GM12878 (cell line): Measurements from ENCODE around the gene PCSK1N. TPM values are rescaled to one million over a fixed set of nuclear protein-coding genes. Genes with fewer than 3 reads are reported as not detected.

ENCODE experiments used
- polyA plus RNA-seq, 11 experiments: library from polyadenylated mRNA; depleted of rRNA in 4 of 11; unstranded in 6 of 11; stranded (reverse) in 5 of 11; fragments of >200 nt; fragmentation: Nextera tagmentation in 4 of 11; fragmentation: Illumina TruSeq in 1 of 11; extraction: Ambion mirVana in 4 of 11; extraction: Trizol in 1 of 11; gene quantifications; 1 replicate in 1 of 11; 2 replicates in 10 of 11; pipeline versions ENCODE4 v1.2.1 to v1.2.3, GENCODE V29; 2011 to 2016; ENCODE audit warnings: inconsistent platforms in 2 of 11, missing spikeins in 2 of 11, low read depth in 1 of 11
- total RNA-seq, 4 experiments: library from RNA; depleted of rRNA in 3 of 4; stranded (reverse); fragments of >200 nt in 3 of 4; fragmentation: Illumina TruSeq in 1 of 4; extraction: Trizol in 1 of 4; gene quantifications; 2 replicates each; pipeline versions ENCODE4 v1.2.1 to v1.2.3, GENCODE V29; 2013 to 2021
- TF ChIP-seq, protein P1 (sequence below), 3 experiments: IDR thresholded peaks in 2 of 3; conservative IDR thresholded peaks in 1 of 3; 2 replicates each; pipeline ENCODE4 v1.5.1; 2011; ENCODE audit warnings: low read depth in 3 of 3, low read length in 3 of 3, mild to moderate bottlenecking in 3 of 3, control low read depth in 2 of 3, moderate library complexity in 2 of 3, inconsistent platforms in 1 of 3, mixed read lengths in 1 of 3; ENCODE audit not compliant: control insufficient read depth in 2 of 3, insufficient read depth in 1 of 3; ENCODE audit errors: extremely low read depth in 1 of 3

PCSK1N gene
- total and polyA plus RNA-seq, 10 of the 15 experiments (the other 5 are each of a cell fraction or from before 2014, with no cell fraction given), result 0.19 TPM; not detected in 9

DNA sequence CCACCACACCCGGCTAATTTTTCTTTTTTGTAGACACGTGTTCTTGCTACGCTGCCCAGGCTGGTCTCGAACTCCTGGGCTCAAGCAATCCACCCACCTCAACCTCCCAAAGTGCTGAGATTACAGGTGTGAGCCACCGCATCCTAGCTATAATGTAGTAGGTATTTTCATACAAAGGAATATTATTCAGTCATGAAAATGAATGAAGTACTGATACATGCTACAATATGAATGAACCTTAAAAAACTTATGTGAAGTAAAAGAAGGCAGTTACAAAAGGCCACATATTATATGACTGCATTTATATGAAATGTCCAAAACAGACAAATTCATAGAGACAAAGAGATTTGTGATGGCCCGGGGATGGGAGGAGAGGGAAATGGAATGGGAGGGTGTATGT is 53.7 kb downstream of the PCSK1N start (continued):
- TF ChIP-seq, protein P1, sequence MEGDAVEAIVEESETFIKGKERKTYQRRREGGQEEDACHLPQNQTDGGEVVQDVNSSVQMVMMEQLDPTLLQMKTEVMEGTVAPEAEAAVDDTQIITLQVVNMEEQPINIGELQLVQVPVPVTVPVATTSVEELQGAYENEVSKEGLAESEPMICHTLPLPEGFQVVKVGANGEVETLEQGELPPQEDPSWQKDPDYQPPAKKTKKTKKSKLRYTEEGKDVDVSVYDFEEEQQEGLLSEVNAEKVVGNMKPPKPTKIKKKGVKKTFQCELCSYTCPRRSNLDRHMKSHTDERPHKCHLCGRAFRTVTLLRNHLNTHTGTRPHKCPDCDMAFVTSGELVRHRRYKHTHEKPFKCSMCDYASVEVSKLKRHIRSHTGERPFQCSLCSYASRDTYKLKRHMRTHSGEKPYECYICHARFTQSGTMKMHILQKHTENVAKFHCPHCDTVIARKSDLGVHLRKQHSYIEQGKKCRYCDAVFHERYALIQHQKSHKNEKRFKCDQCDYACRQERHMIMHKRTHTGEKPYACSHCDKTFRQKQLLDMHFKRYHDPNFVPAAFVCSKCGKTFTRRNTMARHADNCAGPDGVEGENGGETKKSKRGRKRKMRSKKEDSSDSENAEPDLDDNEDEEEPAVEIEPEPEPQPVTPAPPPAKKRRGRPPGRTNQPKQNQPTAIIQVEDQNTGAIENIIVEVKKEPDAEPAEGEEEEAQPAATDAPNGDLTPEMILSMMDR (IDR thresholded peaks at IDR 0.05 in 2 of 3, conservative IDR thresholded peaks at IDR 0.05 in 1 of 3; ENCODE audit: control insufficient read depth in 2 of 3, extremely low read depth in 1 of 3, insufficient read depth in 1 of 3, low read depth in 3 of 3, low read length in 3 of 3), result no peak

Other genes with a start within 250 kb of the PCSK1N start
Only the 7 nearest of the 18 such genes appear.
- gene GLOD5, start 73.9 kb downstream of the PCSK1N start, total RNA-seq (2014; rRNA removed), result not detected in 2 replicates
- not detected in 2 replicates for gene GLOD5, start 73.9 kb downstream of the PCSK1N start, total RNA-seq (2014; rRNA removed; fragmentation: Illumina TruSeq; extraction: Trizol)
- not detected in 2 replicates for gene GLOD5, start 73.9 kb downstream of the PCSK1N start, total RNA-seq (2021)
- not detected in 2 replicates for gene GLOD5, start 73.9 kb downstream of the PCSK1N start, polyA plus RNA-seq (2011; rRNA removed)
- not detected in 2 replicates for gene GLOD5, start 73.9 kb downstream of the PCSK1N start, polyA plus RNA-seq (2014; fragmentation: Illumina TruSeq; extraction: Trizol)
- not detected for gene GLOD5, start 73.9 kb downstream of the PCSK1N start, polyA plus RNA-seq (2014; fragmentation: Nextera tagmentation; extraction: Ambion mirVana)
- not detected in 2 replicates for gene GLOD5, start 73.9 kb downstream of the PCSK1N start, polyA plus RNA-seq (2014; rRNA removed)
- gene GLOD5, start 73.9 kb downstream of the PCSK1N start, polyA plus RNA-seq (2016; fragmentation: Nextera tagmentation; extraction: Ambion mirVana), result not detected
- not detected in 2 replicates for gene GATA1, start 49.0 kb downstream of the PCSK1N start, total RNA-seq (2014; rRNA removed)
- not detected in 2 replicates for gene GATA1, start 49.0 kb downstream of the PCSK1N start, total RNA-seq (2014; rRNA removed; fragmentation: Illumina TruSeq; extraction: Trizol)
- 0.13 and 0.36 TPM in 2 replicates for gene GATA1, start 49.0 kb downstream of the PCSK1N start, total RNA-seq (2021)
- not detected in 2 replicates for gene GATA1, start 49.0 kb downstream of the PCSK1N start, polyA plus RNA-seq (2011; rRNA removed)
- gene GATA1, start 49.0 kb downstream of the PCSK1N start, polyA plus RNA-seq (2014; fragmentation: Illumina TruSeq; extraction: Trizol), result not detected in 2 replicates
- not detected for gene GATA1, start 49.0 kb downstream of the PCSK1N start, polyA plus RNA-seq (2014; fragmentation: Nextera tagmentation; extraction: Ambion mirVana)
- 0.24 TPM in 1 of 2 replicates, not detected in the other for gene GATA1, start 49.0 kb downstream of the PCSK1N start, polyA plus RNA-seq (2014; rRNA removed)
- not detected for gene GATA1, start 49.0 kb downstream of the PCSK1N start, polyA plus RNA-seq (2016; fragmentation: Nextera tagmentation; extraction: Ambion mirVana)
- gene HDAC6, start 33.5 kb downstream of the PCSK1N start, total RNA-seq (2014; rRNA removed), result 32.9 and 34.7 TPM in 2 replicates
- 24.0 and 25.8 TPM in 2 replicates for gene HDAC6, start 33.5 kb downstream of the PCSK1N start, total RNA-seq (2014; rRNA removed; fragmentation: Illumina TruSeq; extraction: Trizol)
- gene HDAC6, start 33.5 kb downstream of the PCSK1N start, total RNA-seq (2021), result 40.4 and 47.0 TPM in 2 replicates
- 21.7 and 26.7 TPM in 2 replicates for gene HDAC6, start 33.5 kb downstream of the PCSK1N start, polyA plus RNA-seq (2011; rRNA removed)
- 38.6 and 39.0 TPM in 2 replicates for gene HDAC6, start 33.5 kb downstream of the PCSK1N start, polyA plus RNA-seq (2014; fragmentation: Illumina TruSeq; extraction: Trizol)
- 10 to 100 TPM in 1 of 2 experiments, 1 to 10 TPM in 1; 8.3 to 17.5 TPM for gene HDAC6, start 33.5 kb downstream of the PCSK1N start, polyA plus RNA-seq (2014; fragmentation: Nextera tagmentation; extraction: Ambion mirVana)
- gene HDAC6, start 33.5 kb downstream of the PCSK1N start, polyA plus RNA-seq (2014; rRNA removed), result 28.5 and 35.3 TPM in 2 replicates
- 10 to 100 TPM; 36.1 to 39.0 TPM for gene HDAC6, start 33.5 kb downstream of the PCSK1N start, polyA plus RNA-seq (2016; fragmentation: Nextera tagmentation; extraction: Ambion mirVana)
- gene ERAS, start 9.1 kb downstream of the PCSK1N start, total RNA-seq (2014; rRNA removed), result not detected in 2 replicates
- gene ERAS, start 9.1 kb downstream of the PCSK1N start, total RNA-seq (2014; rRNA removed; fragmentation: Illumina TruSeq; extraction: Trizol), result not detected in 2 replicates
- gene ERAS, start 9.1 kb downstream of the PCSK1N start, total RNA-seq (2021), result not detected in 2 replicates
- gene ERAS, start 9.1 kb downstream of the PCSK1N start, polyA plus RNA-seq (2011; rRNA removed), result not detected in 2 replicates
- gene ERAS, start 9.1 kb downstream of the PCSK1N start, polyA plus RNA-seq (2014; fragmentation: Illumina TruSeq; extraction: Trizol), result not detected in 2 replicates
- not detected for gene ERAS, start 9.1 kb downstream of the PCSK1N start, polyA plus RNA-seq (2014; fragmentation: Nextera tagmentation; extraction: Ambion mirVana)
- not detected in 2 replicates for gene ERAS, start 9.1 kb downstream of the PCSK1N start, polyA plus RNA-seq (2014; rRNA removed)
- gene ERAS, start 9.1 kb downstream of the PCSK1N start, polyA plus RNA-seq (2016; fragmentation: Nextera tagmentation; extraction: Ambion mirVana), result not detected
- gene TIMM17B, start 62.2 kb upstream of the PCSK1N start, total RNA-seq (2014; rRNA removed), result 49.0 and 53.5 TPM in 2 replicates
- 32.9 and 33.3 TPM in 2 replicates for gene TIMM17B, start 62.2 kb upstream of the PCSK1N start, total RNA-seq (2014; rRNA removed; fragmentation: Illumina TruSeq; extraction: Trizol)
- gene TIMM17B, start 62.2 kb upstream of the PCSK1N start, total RNA-seq (2021), result 53.8 and 57.8 TPM in 2 replicates
- gene TIMM17B, start 62.2 kb upstream of the PCSK1N start, polyA plus RNA-seq (2011; rRNA removed), result 22.0 and 41.5 TPM in 2 replicates
- gene TIMM17B, start 62.2 kb upstream of the PCSK1N start, polyA plus RNA-seq (2014; fragmentation: Illumina TruSeq; extraction: Trizol), result 16.3 and 37.7 TPM in 2 replicates
- gene TIMM17B, start 62.2 kb upstream of the PCSK1N start, polyA plus RNA-seq (2014; fragmentation: Nextera tagmentation; extraction: Ambion mirVana), result 10 to 100 TPM in 1 of 2 experiments, 1 to 10 TPM in 1; 4.5 to 18.3 TPM
- 69.4 and 72.4 TPM in 2 replicates for gene TIMM17B, start 62.2 kb upstream of the PCSK1N start, polyA plus RNA-seq (2014; rRNA removed)
- 10 to 100 TPM; 79.5 to 88.7 TPM for gene TIMM17B, start 62.2 kb upstream of the PCSK1N start, polyA plus RNA-seq (2016; fragmentation: Nextera tagmentation; extraction: Ambion mirVana)
- gene PQBP1, start 62.3 kb upstream of the PCSK1N start, total RNA-seq (2014; rRNA removed), result 62.2 and 70.2 TPM in 2 replicates
- gene PQBP1, start 62.3 kb upstream of the PCSK1N start, total RNA-seq (2014; rRNA removed; fragmentation: Illumina TruSeq; extraction: Trizol), result 37.5 and 38.5 TPM in 2 replicates
- 69.5 and 71.0 TPM in 2 replicates for gene PQBP1, start 62.3 kb upstream of the PCSK1N start, total RNA-seq (2021)
- 22.4 and 55.3 TPM in 2 replicates for gene PQBP1, start 62.3 kb upstream of the PCSK1N start, polyA plus RNA-seq (2011; rRNA removed)
- 39.6 and 70.0 TPM in 2 replicates for gene PQBP1, start 62.3 kb upstream of the PCSK1N start, polyA plus RNA-seq (2014; fragmentation: Illumina TruSeq; extraction: Trizol)
- 10 to 100 TPM; 12.5 to 28.0 TPM for gene PQBP1, start 62.3 kb upstream of the PCSK1N start, polyA plus RNA-seq (2014; fragmentation: Nextera tagmentation; extraction: Ambion mirVana)
- 68.5 and 76.1 TPM in 2 replicates for gene PQBP1, start 62.3 kb upstream of the PCSK1N start, polyA plus RNA-seq (2014; rRNA removed)
- 10 to 100 TPM; 68.6 to 74.8 TPM for gene PQBP1, start 62.3 kb upstream of the PCSK1N start, polyA plus RNA-seq (2016; fragmentation: Nextera tagmentation; extraction: Ambion mirVana)
- gene SLC35A2, start 76.0 kb upstream of the PCSK1N start, total RNA-seq (2014; rRNA removed), result 9.3 and 11.0 TPM in 2 replicates
- 8.4 and 9.1 TPM in 2 replicates for gene SLC35A2, start 76.0 kb upstream of the PCSK1N start, total RNA-seq (2014; rRNA removed; fragmentation: Illumina TruSeq; extraction: Trizol)
- gene SLC35A2, start 76.0 kb upstream of the PCSK1N start, total RNA-seq (2021), result 16.7 and 21.9 TPM in 2 replicates
- 10.3 and 12.9 TPM in 2 replicates for gene SLC35A2, start 76.0 kb upstream of the PCSK1N start, polyA plus RNA-seq (2011; rRNA removed)
- 12.0 and 16.9 TPM in 2 replicates for gene SLC35A2, start 76.0 kb upstream of the PCSK1N start, polyA plus RNA-seq (2014; fragmentation: Illumina TruSeq; extraction: Trizol)
- gene SLC35A2, start 76.0 kb upstream of the PCSK1N start, polyA plus RNA-seq (2014; fragmentation: Nextera tagmentation; extraction: Ambion mirVana), result 1 to 10 TPM; 2.1 to 6.8 TPM
- gene SLC35A2, start 76.0 kb upstream of the PCSK1N start, polyA plus RNA-seq (2014; rRNA removed), result 16.8 and 18.7 TPM in 2 replicates
- gene SLC35A2, start 76.0 kb upstream of the PCSK1N start, polyA plus RNA-seq (2016; fragmentation: Nextera tagmentation; extraction: Ambion mirVana), result 10 to 100 TPM; 25.1 to 27.4 TPM